ENCODE data around the gene TCP11. TPM values are rescaled to one million over a fixed set of nuclear protein-coding genes. Genes with fewer than 3 reads are reported as not detected.

TCP11 gene
- total and polyA plus RNA-seq, 2 of the 13 experiments (the other 11 are each of a cell fraction or from before 2014, with no cell fraction given): 0.04 TPM; not detected in 1

DNA sequence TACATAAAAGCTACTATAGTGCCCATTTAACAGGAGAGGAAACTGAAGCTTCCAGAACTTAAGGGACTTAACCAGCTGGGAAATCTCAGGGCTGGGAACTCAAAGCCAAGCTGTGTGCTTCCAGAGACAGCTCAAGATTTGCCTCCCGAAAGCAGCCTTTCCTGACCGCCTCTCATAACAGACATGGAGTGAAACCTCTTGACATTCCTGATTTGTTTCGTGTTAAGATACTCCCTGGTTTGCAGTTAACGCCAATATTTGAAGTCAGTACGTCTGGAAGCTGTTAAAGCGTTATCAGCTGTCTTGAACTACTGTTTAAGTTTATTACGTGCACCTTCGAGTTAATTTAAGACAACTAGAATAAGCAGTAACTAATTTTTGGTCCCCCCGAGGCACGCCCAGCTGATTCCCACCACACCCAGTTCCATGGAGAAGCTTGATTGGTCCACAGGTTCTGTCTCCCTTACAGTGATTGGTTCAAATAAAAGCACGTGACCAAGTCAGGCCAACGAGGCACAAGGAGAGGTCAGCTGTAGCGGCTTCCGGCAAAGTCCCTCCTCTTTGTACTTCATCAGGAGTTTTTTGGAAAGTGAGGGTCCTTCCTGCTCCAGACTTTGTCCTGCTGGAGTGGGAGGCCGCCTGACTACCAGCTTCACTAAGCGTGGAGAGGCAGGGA lies 8.9 kb upstream of the TCP11 start (continued):
- TF ChIP-seq TRIM24 (CRISPR knock-in tag; IDR thresholded peaks at IDR 0.05): no peak
- TF ChIP-seq, protein P1, sequence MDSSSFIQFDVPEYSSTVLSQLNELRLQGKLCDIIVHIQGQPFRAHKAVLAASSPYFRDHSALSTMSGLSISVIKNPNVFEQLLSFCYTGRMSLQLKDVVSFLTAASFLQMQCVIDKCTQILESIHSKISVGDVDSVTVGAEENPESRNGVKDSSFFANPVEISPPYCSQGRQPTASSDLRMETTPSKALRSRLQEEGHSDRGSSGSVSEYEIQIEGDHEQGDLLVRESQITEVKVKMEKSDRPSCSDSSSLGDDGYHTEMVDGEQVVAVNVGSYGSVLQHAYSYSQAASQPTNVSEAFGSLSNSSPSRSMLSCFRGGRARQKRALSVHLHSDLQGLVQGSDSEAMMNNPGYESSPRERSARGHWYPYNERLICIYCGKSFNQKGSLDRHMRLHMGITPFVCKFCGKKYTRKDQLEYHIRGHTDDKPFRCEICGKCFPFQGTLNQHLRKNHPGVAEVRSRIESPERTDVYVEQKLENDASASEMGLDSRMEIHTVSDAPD (CRISPR knock-in tag; IDR thresholded peaks at IDR 0.05): no peak
- no peak for TF ChIP-seq TARDBP (CRISPR knock-in tag; IDR thresholded peaks at IDR 0.05)
- no peak for TF ChIP-seq ZNF431 (CRISPR knock-in tag; IDR thresholded peaks at IDR 0.05; ENCODE audit: borderline replicate concordance, low read depth)
- no peak for TF ChIP-seq RFXANK (CRISPR knock-in tag; IDR thresholded peaks at IDR 0.05)
- no peak for TF ChIP-seq ZSCAN31 (CRISPR knock-in tag; IDR thresholded peaks at IDR 0.05; ENCODE audit: low read depth)
- no peak for TF ChIP-seq ZFP36L2 (CRISPR knock-in tag; IDR thresholded peaks at IDR 0.05)
- TF ChIP-seq ERF (CRISPR knock-in tag; IDR thresholded peaks at IDR 0.05): no peak
- no peak for TF ChIP-seq TCF7L2 (IDR thresholded peaks at IDR 0.05; ENCODE audit: low read depth, low read length)

DNA sequence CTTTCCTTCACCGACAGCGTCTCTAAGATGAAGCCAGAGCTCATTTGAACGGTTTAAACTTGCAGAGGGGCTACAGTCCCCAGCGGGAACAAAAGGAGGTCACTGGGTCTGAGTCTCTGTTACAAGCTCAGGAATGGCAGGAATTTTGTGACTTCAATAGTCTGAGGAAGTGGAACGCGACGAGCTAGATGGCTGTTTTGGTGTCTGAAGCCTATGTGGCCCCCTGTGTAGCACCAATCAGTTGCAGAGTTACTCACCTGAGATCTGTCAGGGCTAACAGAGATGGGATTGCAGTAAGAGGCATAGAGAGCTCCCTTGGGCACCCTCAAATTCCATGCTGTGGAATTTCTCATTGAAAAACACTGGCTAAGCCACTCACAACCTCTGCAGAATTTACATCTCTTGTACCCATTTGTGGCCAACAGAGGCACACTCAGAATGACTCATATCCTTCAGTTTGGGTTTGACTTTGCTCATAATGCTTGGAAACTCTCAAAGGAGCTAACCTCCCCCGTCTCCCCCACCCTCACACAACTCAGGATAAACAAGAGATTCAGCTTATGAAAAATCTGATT lies 7.1 kb upstream of the TCP11 start:
- H3K27me3 ChIP-seq (ENCODE audit: control insufficient read depth in 1 of 2, insufficient read depth in 2 of 2, low read length in 2 of 2): peaks cover 0 to 14% of the 10 kb centered on the region in 2 experiments; a peak in 3 of 5 replicates
- H3K9ac ChIP-seq (ENCODE audit: insufficient read depth, low read depth, low read length): no peak overlapping the region
- peaks cover 14% of the 10 kb centered on the region for H3K4me1 ChIP-seq (ENCODE audit: insufficient read depth, low read length)
- ChIA-PET POLR2A (no interaction called here), CTCF (ENCODE audit: low intra/inter-chr PET ratio, low total read pairs) (interaction anchor here (3.4 to 4.4 kb wide), 2 partner anchors 56 to 91 kb away, joined by 61 to 67 read pairs; no protein-coding TSS in a partner anchor)
- under 1% methylated on average over 8 of the region's 8 CpGs for WGBS (ENCODE audit: low lambda C conversion rate)
- in situ Hi-C loops (cut with HindIII; ENCODE audit: extremely low pct_ligation_motif_present, low pct_unique_long_range_greater_than_20kb): loop anchor here (5.0 kb wide), 2 partner anchors 59 to 94 kb away; no protein-coding TSS in a partner anchor
- no peak for FAIRE-seq
- BruUV-seq (replicated peaks): no TSS peak
- no peak for ATAC-seq
- H4K20me1 ChIP-seq (ENCODE audit: insufficient read depth, low read length): no peaks in the 10 kb centered on the region
- intact Hi-C loops (cut with micrococcal nuclease; ENCODE audit: unreplicated experiment): loop anchor here (2.0 to 10.0 kb wide), 2 partner anchors 15 to 283 kb away; no protein-coding TSS in a partner anchor
- H3K36me3 ChIP-seq (replicated peaks in 1 of 2; ENCODE audit: control insufficient read depth in 1 of 2, insufficient read depth in 2 of 2, low read length in 2 of 2): no peaks in the 10 kb centered on the region
- H3K4me3 ChIP-seq (replicated peaks in 1 of 3; ENCODE audit: insufficient read depth in 1 of 3, low read depth in 2 of 3, low read length in 3 of 3): no peak overlapping the region
- no peak overlapping the region for H3K4me2 ChIP-seq (ENCODE audit: low read depth, low read length)
- no peaks in the 10 kb centered on the region for H3K9me3 ChIP-seq (ENCODE audit: low read length)
- no peak for DNase-seq (ENCODE audit: low spot score)
- no peak overlapping the region for H3K27ac ChIP-seq (ENCODE audit: extremely low read length, insufficient read depth, low read length)
- H3K79me2 ChIP-seq (ENCODE audit: insufficient read depth, low read length): no peaks in the 10 kb centered on the region
- no peak overlapping the region for H2AFZ ChIP-seq (ENCODE audit: low read length)
- TF ChIP-seq RAD51 (IDR thresholded peaks at IDR 0.05; ENCODE audit: borderline replicate concordance) (no peak), NFRKB (IDR thresholded peaks at IDR 0.05) (no peak), AHDC1 (CRISPR knock-in tag; IDR thresholded peaks at IDR 0.05; ENCODE audit: borderline replicate concordance) (no peak), ZFYVE20 (CRISPR knock-in tag; IDR thresholded peaks at IDR 0.05; ENCODE audit: borderline replicate concordance, low read depth) (no peak), SIN3B (IDR thresholded peaks at IDR 0.05; ENCODE audit: low read length) (no peak), CC2D1A (CRISPR knock-in tag; IDR thresholded peaks at IDR 0.05) (no peak), ZNF724P (CRISPR knock-in tag; IDR thresholded peaks at IDR 0.05; ENCODE audit: borderline replicate concordance) (no peak), ZNF160 (CRISPR knock-in tag; IDR thresholded peaks at IDR 0.05) (no peak), ZNF33A (CRISPR knock-in tag; IDR thresholded peaks at IDR 0.05; ENCODE audit: borderline replicate concordance) (no peak)

All from HepG2 (cell line).